ENCODE measurements around the gene PDPK1. TPM values are rescaled to one million over a fixed set of nuclear protein-coding genes. Genes with fewer than 3 reads are reported as not detected.

PDPK1 gene
- total and polyA plus RNA-seq, 2 experiments from 2014 or later: 27.1 to 29.8 TPM

GRCh38 chr16:2530629-2531318, 7.0 kb upstream of the PDPK1 start:
- H3K9me3 ChIP-seq (ENCODE audit: low read depth): no peaks in the 10 kb centered on the region
- 89% methylated on average over 14 of the region's 14 CpGs for WGBS (ENCODE audit: low lambda C conversion rate, missing lambda C conversion rate)
- DNase-seq (ENCODE audit: low spot score): peak; percentile 10
- H4K20me1 ChIP-seq (ENCODE audit: insufficient read depth, poor library complexity, severe bottlenecking): no peaks in the 10 kb centered on the region
- TF ChIP-seq EZH2phosphoT487 (IDR thresholded peaks at IDR 0.05; ENCODE audit: low read depth, severe bottlenecking, unreplicated experiment): no peak
- no peak for TF ChIP-seq EZH2 (IDR thresholded peaks at IDR 0.05; ENCODE audit: borderline replicate concordance)
- no peak for TF ChIP-seq CTCF (IDR thresholded peaks at IDR 0.05; ENCODE audit: poor library complexity)
- H3K79me2 ChIP-seq: peaks cover 4% of the 10 kb centered on the region
- H2AFZ ChIP-seq: no peak overlapping the region
- peaks cover 5% of the 10 kb centered on the region for H3K4me1 ChIP-seq (ENCODE audit: insufficient read depth)
- H3K27me3 ChIP-seq: no peaks in the 10 kb centered on the region
- H3K4me3 ChIP-seq: no peak overlapping the region
- peak overlapping the region; percentile 77 for H3K27ac ChIP-seq
- H3K36me3 ChIP-seq (replicated peaks; ENCODE audit: insufficient read depth, low read depth): no peaks in the 10 kb centered on the region
- H3K4me2 ChIP-seq: peak overlapping the region; percentile 82
- H3K9me2 ChIP-seq (replicated peaks; ENCODE audit: insufficient read depth): no peaks in the 10 kb centered on the region

GRCh38 chr16:2531371-2531695, 6.5 kb upstream of the PDPK1 start, which contains the start of gene CEMP1:
Gene CEMP1 (minus strand): TSS chr16:2531408. CDS start chr16:2531073, 335 bp downstream.
- H3K4me1 ChIP-seq (ENCODE audit: insufficient read depth): peaks cover 5% of the 10 kb centered on the region
- no peaks in the 10 kb centered on the region for H3K36me3 ChIP-seq (replicated peaks; ENCODE audit: insufficient read depth, low read depth)
- WGBS (ENCODE audit: low lambda C conversion rate, missing lambda C conversion rate): 23% methylated on average over 8 of the region's 11 CpGs
- no peaks in the 10 kb centered on the region for H3K79me2 ChIP-seq
- H3K9me2 ChIP-seq (replicated peaks; ENCODE audit: insufficient read depth): no peaks in the 10 kb centered on the region
- H3K4me2 ChIP-seq: peak within 1 kb of the TSS; percentile 89
- H4K20me1 ChIP-seq (ENCODE audit: insufficient read depth, poor library complexity, severe bottlenecking): no peaks in the 10 kb centered on the region
- DNase-seq (ENCODE audit: low spot score): no peak
- no peaks in the 10 kb centered on the region for H3K9me3 ChIP-seq (ENCODE audit: low read depth)
- peak within 1 kb of the TSS; percentile 34 for H3K4me3 ChIP-seq
- TF ChIP-seq EZH2 (IDR thresholded peaks at IDR 0.05; ENCODE audit: borderline replicate concordance): no peak
- no peak for TF ChIP-seq CTCF (IDR thresholded peaks at IDR 0.05; ENCODE audit: poor library complexity)
- TF ChIP-seq EZH2phosphoT487 (IDR thresholded peaks at IDR 0.05; ENCODE audit: low read depth, severe bottlenecking, unreplicated experiment): no peak
- H3K27me3 ChIP-seq: no peaks in the 10 kb centered on the region
- H3K27ac ChIP-seq: peak within 1 kb of the TSS; percentile 94
- peak within 1 kb of the TSS; percentile 37 for H2AFZ ChIP-seq

GRCh38 chr16:2531696-2532493, 5.9 kb upstream of the PDPK1 start:
- Histone ChIP-seq H3K4me2 (peak overlapping the region; percentile 89), H3K27ac (peak overlapping the region; percentile 94), H2AFZ (peak overlapping the region; percentile 37), H3K36me3 (replicated peaks; ENCODE audit: insufficient read depth, low read depth) (no peaks in the 10 kb centered on the region), H3K4me3 (peak overlapping the region; percentile 34), H3K9me3 (ENCODE audit: low read depth) (no peaks in the 10 kb centered on the region), H3K4me1 (ENCODE audit: insufficient read depth) (peaks cover 5% of the 10 kb centered on the region), H4K20me1 (ENCODE audit: insufficient read depth, poor library complexity, severe bottlenecking) (no peaks in the 10 kb centered on the region), H3K79me2 (no peaks in the 10 kb centered on the region), H3K9me2 (replicated peaks; ENCODE audit: insufficient read depth) (no peaks in the 10 kb centered on the region), H3K27me3 (no peaks in the 10 kb centered on the region)
- WGBS (ENCODE audit: low lambda C conversion rate, missing lambda C conversion rate): 1% methylated on average over 45 of the region's 84 CpGs
- TF ChIP-seq CTCF (IDR thresholded peaks at IDR 0.05; ENCODE audit: poor library complexity) (no peak), EZH2 (IDR thresholded peaks at IDR 0.05; ENCODE audit: borderline replicate concordance) (no peak), EZH2phosphoT487 (IDR thresholded peaks at IDR 0.05; ENCODE audit: low read depth, severe bottlenecking, unreplicated experiment) (no peak)
- DNase-seq (ENCODE audit: low spot score): peak; percentile 99
